Osteoblast (primary cell): ENCODE results near the gene HSPA2. TPM values are rescaled to one million over a fixed set of nuclear protein-coding genes. Genes with fewer than 3 reads are reported as not detected.

Experiments used
- DNase-seq: peaks from one replicate; pipeline ENCODE4 v3.0.0; 2011; ENCODE audit warnings: low spot score, mixed read lengths; ENCODE audit not compliant: insufficient read length; ENCODE audit errors: missing footprints
- H2AFZ ChIP-seq: 2 replicates; pipeline ENCODE4 v1.6.0; 2011; ENCODE audit warnings: mild to moderate bottlenecking, low read length
- H3K27ac ChIP-seq: 2 replicates; pipeline ENCODE4 v1.5.1; 2011; ENCODE audit warnings: mild to moderate bottlenecking, low read depth, low read length, moderate library complexity
- H3K27me3 ChIP-seq: 2 replicates; pipeline ENCODE4 v1.6.0; 2012; ENCODE audit warnings: mild to moderate bottlenecking, control low read depth, inconsistent platforms, low read length, moderate library complexity; ENCODE audit not compliant: insufficient read depth
- H3K36me3 ChIP-seq: 2 replicates; pipeline ENCODE4 v1.5.1; 2011; ENCODE audit warnings: mild to moderate bottlenecking, low read length, control low read depth, moderate library complexity; ENCODE audit not compliant: insufficient read depth
- H3K4me1 ChIP-seq: 2 replicates; pipeline ENCODE4 v1.5.1; 2011; ENCODE audit warnings: mild to moderate bottlenecking, low read length, control low read depth, moderate library complexity; ENCODE audit not compliant: insufficient read depth
- H3K4me2 ChIP-seq: 2 replicates; pipeline ENCODE4 v1.6.0; 2011; ENCODE audit warnings: mild to moderate bottlenecking, low read length; ENCODE audit not compliant: insufficient read depth
- H3K4me3 ChIP-seq: fragments of 200-600 bp; sonication (generic); 3 replicates; pipeline ENCODE4 v1.5.1; 2012; ENCODE audit warnings: mild to moderate bottlenecking, low read length, inconsistent platforms; ENCODE audit not compliant: insufficient read depth
- H3K79me2 ChIP-seq: 2 replicates; pipeline ENCODE4 v1.6.0; 2012; ENCODE audit warnings: mild to moderate bottlenecking, low read length, control low read depth, inconsistent platforms; ENCODE audit not compliant: insufficient read depth
- H3K9me3 ChIP-seq: 2 replicates; pipeline ENCODE4 v1.5.1; 2011; ENCODE audit warnings: low read depth, low read length, control low read depth
- H4K20me1 ChIP-seq: 2 replicates; pipeline ENCODE4 v1.6.0; 2012; ENCODE audit warnings: mild to moderate bottlenecking, low read length, control low read depth; ENCODE audit not compliant: insufficient read depth
- CTCF ChIP-seq: IDR thresholded peaks from 2 replicates; pipeline ENCODE4 v1.5.1; 2011; ENCODE audit warnings: mild to moderate bottlenecking, low read depth, low read length, moderate library complexity; ENCODE audit errors: extremely low read depth
- total RNA-seq: library from RNA; depleted of rRNA; stranded (reverse); fragments of >200 nt; gene quantifications from 2 replicates; pipeline ENCODE4 v1.2.3, GENCODE V29; 2012

HSPA2 gene
- total RNA-seq, 1 donor, result 4.0 TPM

GRCh38 chr14:64508215-64508776 is 32.2 kb upstream of the HSPA2 start:
- Histone ChIP-seq H3K4me1 (peaks cover 30% of the 10 kb centered on the region), H3K27me3 (no peaks in the 10 kb centered on the region), H3K79me2 (peaks cover 84% of the 10 kb centered on the region), H2AFZ (no peak overlapping the region), H3K27ac (no peak overlapping the region), H3K9me3 (no peaks in the 10 kb centered on the region), H3K4me2 (no peak overlapping the region), H3K4me3 (no peak overlapping the region), H3K36me3 (peaks cover 7% of the 10 kb centered on the region), H4K20me1 (peaks cover 75% of the 10 kb centered on the region)
- TF ChIP-seq CTCF, result no peak
- no peak for DNase-seq

GRCh38 chr14:64509036-64509435 is 31.5 kb upstream of the HSPA2 start:
- Histone ChIP-seq H3K36me3 (peaks cover 7% of the 10 kb centered on the region), H3K27ac (no peak overlapping the region), H3K79me2 (peaks cover 92% of the 10 kb centered on the region), H3K4me3 (no peak overlapping the region), H3K4me1 (peaks cover 32% of the 10 kb centered on the region), H4K20me1 (peaks cover 80% of the 10 kb centered on the region), H3K27me3 (no peaks in the 10 kb centered on the region), H3K9me3 (no peaks in the 10 kb centered on the region), H3K4me2 (no peak overlapping the region), H2AFZ (no peak overlapping the region)
- no peak for TF ChIP-seq CTCF
- DNase-seq, result no peak

GRCh38 chr14:64510825-64511671 is 29.5 kb upstream of the HSPA2 start:
- peaks cover 89% of the 10 kb centered on the region for H4K20me1 ChIP-seq
- DNase-seq, result peak; percentile 52
- H3K9me3 ChIP-seq, result no peaks in the 10 kb centered on the region
- H3K4me3 ChIP-seq, result no peak overlapping the region
- H3K79me2 ChIP-seq, result peaks cover 96% of the 10 kb centered on the region
- TF ChIP-seq CTCF, result peak; percentile 94
- no peaks in the 10 kb centered on the region for H3K27me3 ChIP-seq
- H3K27ac ChIP-seq, result no peak overlapping the region
- H3K4me1 ChIP-seq, result peaks cover 36% of the 10 kb centered on the region
- H3K4me2 ChIP-seq, result peak overlapping the region; percentile 12
- no peak overlapping the region for H2AFZ ChIP-seq
- H3K36me3 ChIP-seq, result peaks cover 7% of the 10 kb centered on the region

- TF ChIP-seq CTCF, result no peak
- H3K27ac ChIP-seq, result no peak overlapping the region
- no peak overlapping the region for H2AFZ ChIP-seq
- H4K20me1 ChIP-seq, result peaks cover 85% of the 10 kb centered on the region
- no peak overlapping the region for H3K4me2 ChIP-seq
- DNase-seq, result no peak
- no peaks in the 10 kb centered on the region for H3K27me3 ChIP-seq
- peaks cover 96% of the 10 kb centered on the region for H3K79me2 ChIP-seq
- H3K9me3 ChIP-seq, result no peaks in the 10 kb centered on the region
- peaks cover 7% of the 10 kb centered on the region for H3K36me3 ChIP-seq
- H3K4me3 ChIP-seq, result no peak overlapping the region
- peaks cover 17% of the 10 kb centered on the region for H3K4me1 ChIP-seq
These were observed 27.3 kb upstream of the HSPA2 start for GRCh38 chr14:64513271-64513670.
